ENCODE data around the gene OGDHL.

The OGDHL gene

GRCh38 chr10:49744924-49745605 lies 17.1 kb downstream of the OGDHL start:
- TF ChIP-seq POLR2AphosphoS5 (IDR thresholded peaks at IDR 0.05; ENCODE audit: low read depth, low read length) (no peak), TAF1 (IDR thresholded peaks at IDR 0.05; ENCODE audit: borderline replicate concordance, low read depth, low read length) (no peak), POLR2A (IDR thresholded peaks at IDR 0.05; ENCODE audit: low read depth, low read length) (no peak)
- FAIRE-seq (no peak), DNase-seq (ENCODE audit: insufficient read length) (peak; percentile 8)

DNA sequence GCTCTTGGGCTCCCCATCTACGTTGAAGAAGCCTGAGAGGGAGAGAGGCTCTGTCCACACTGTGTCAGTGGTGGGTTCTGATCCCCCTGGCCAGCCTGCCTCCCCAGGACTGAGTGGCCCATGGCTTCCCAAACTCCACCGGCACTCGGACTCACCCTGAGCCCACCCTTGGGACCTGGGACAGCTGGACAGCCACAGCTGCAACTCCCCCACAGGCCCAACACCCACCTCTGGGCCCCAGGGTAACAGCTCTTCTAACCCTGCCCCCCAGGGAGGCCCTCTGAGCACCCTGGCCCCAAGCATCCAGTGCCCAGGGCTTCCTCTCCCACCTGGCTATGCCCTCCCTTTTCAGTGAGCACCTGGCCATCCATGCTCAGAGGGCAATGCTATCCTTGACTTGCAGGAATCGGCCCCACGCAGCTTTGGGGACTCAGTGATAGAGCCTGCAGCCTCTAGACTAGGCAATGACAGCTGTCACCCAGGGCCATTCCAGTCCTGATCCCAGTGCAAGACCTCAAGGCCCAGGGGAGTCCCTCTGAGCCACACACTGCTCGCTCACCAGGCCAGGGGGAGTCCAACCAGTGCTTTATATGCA lies 17.9 kb downstream of the OGDHL start:
- peak; percentile 16 for DNase-seq (ENCODE audit: insufficient read length)
- FAIRE-seq = no peak
- TF ChIP-seq TAF1 (IDR thresholded peaks at IDR 0.05; ENCODE audit: borderline replicate concordance, low read depth, low read length) (no peak), POLR2AphosphoS5 (IDR thresholded peaks at IDR 0.05; ENCODE audit: low read depth, low read length) (no peak), POLR2A (IDR thresholded peaks at IDR 0.05; ENCODE audit: low read depth, low read length) (no peak)

DNA sequence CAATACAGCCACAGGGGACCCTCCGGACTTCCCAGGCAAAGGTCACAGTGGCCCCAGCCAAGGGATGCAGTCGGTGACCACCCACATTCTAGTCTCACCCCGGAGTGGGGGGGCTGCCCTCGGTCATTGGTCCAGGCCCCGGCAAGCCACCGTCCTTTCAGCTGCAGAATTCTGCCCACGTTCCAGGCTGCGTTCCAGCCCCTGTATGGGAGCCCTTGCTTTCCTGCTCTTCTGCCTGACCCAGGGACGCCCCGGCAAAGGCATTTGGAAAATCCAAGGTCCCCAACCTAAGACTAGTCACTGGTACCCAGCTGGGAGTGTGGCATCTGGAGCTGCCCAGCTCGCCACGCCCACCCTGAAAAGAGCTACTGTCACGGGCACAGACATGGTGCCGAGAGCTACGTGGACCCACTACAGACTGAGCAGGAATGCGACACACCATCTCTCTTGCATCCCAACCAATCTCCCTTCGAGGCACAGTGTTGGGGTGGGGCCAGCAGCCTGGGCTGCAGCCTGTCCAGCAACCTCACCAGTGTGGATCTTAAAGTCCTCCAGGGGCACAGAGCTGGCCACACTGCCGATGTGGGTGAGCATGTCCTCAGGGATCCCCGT lies 18.6 kb downstream of the OGDHL start:
- no peak for FAIRE-seq
- no peak for TF ChIP-seq POLR2A (IDR thresholded peaks at IDR 0.05; ENCODE audit: low read depth, low read length)
- TF ChIP-seq TAF1 (IDR thresholded peaks at IDR 0.05; ENCODE audit: borderline replicate concordance, low read depth, low read length) = no peak
- TF ChIP-seq POLR2AphosphoS5 (IDR thresholded peaks at IDR 0.05; ENCODE audit: low read depth, low read length) = no peak
- peak; percentile 14 for DNase-seq (ENCODE audit: insufficient read length)

GRCh38 chr10:49742683-49743463 lies 19.2 kb downstream of the OGDHL start:
- TF ChIP-seq TAF1 (IDR thresholded peaks at IDR 0.05; ENCODE audit: borderline replicate concordance, low read depth, low read length) = no peak
- no peak for TF ChIP-seq POLR2A (IDR thresholded peaks at IDR 0.05; ENCODE audit: low read depth, low read length)
- TF ChIP-seq POLR2AphosphoS5 (IDR thresholded peaks at IDR 0.05; ENCODE audit: low read depth, low read length) = no peak
- FAIRE-seq (no peak), DNase-seq (ENCODE audit: insufficient read length) (no peak)

- peak; percentile 11 for DNase-seq (ENCODE audit: insufficient read length)
- FAIRE-seq = peak; percentile 86
Observed at GRCh38 chr10:49741108-49741995, 20.8 kb downstream of the OGDHL start.

GRCh38 chr10:49740346-49741107 lies 21.6 kb downstream of the OGDHL start:
- FAIRE-seq (no peak), DNase-seq (ENCODE audit: insufficient read length) (peak; percentile 17)
- TF ChIP-seq POLR2A (IDR thresholded peaks at IDR 0.05; ENCODE audit: low read depth, low read length) (no peak), TAF1 (IDR thresholded peaks at IDR 0.05; ENCODE audit: borderline replicate concordance, low read depth, low read length) (no peak), POLR2AphosphoS5 (IDR thresholded peaks at IDR 0.05; ENCODE audit: low read depth, low read length) (no peak)

More at GRCh38 chr10:49741108-49741995, 20.8 kb downstream of the OGDHL start:
- no peak for TF ChIP-seq POLR2A (IDR thresholded peaks at IDR 0.05; ENCODE audit: low read depth, low read length)
- TF ChIP-seq TAF1 (IDR thresholded peaks at IDR 0.05; ENCODE audit: borderline replicate concordance, low read depth, low read length) = no peak
- TF ChIP-seq POLR2AphosphoS5 (IDR thresholded peaks at IDR 0.05; ENCODE audit: low read depth, low read length) = no peak

DNA sequence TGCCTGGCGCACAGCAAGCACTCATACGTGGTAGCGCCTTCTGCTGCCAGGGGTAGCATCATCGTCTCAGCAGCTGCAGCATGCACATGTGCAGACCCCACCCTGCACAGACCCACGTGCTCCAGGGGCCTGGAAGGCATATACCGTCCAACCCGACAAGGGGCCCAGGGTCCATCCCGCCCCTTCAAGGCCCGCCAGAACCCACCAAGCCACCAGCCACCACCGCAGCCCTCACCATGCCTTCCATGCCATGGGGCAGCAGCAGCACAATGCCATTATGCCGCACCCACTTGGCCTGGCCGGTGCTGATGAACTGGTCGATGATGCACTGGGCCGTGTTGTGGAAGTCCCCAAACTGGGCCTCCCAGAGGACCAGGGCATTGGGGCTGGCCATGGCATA lies 22.7 kb downstream of the OGDHL start:
- FAIRE-seq = no peak
- TF ChIP-seq POLR2AphosphoS5 (IDR thresholded peaks at IDR 0.05; ENCODE audit: low read depth, low read length) = no peak
- TF ChIP-seq TAF1 (IDR thresholded peaks at IDR 0.05; ENCODE audit: borderline replicate concordance, low read depth, low read length) = no peak
- TF ChIP-seq POLR2A (IDR thresholded peaks at IDR 0.05; ENCODE audit: low read depth, low read length) = no peak

GRCh38 chr10:49738616-49739360 lies 23.3 kb downstream of the OGDHL start:
- DNase-seq (ENCODE audit: insufficient read length) (peak; percentile 12), FAIRE-seq (no peak)
- TF ChIP-seq POLR2A (IDR thresholded peaks at IDR 0.05; ENCODE audit: low read depth, low read length) (no peak), TAF1 (IDR thresholded peaks at IDR 0.05; ENCODE audit: borderline replicate concordance, low read depth, low read length) (no peak), POLR2AphosphoS5 (IDR thresholded peaks at IDR 0.05; ENCODE audit: low read depth, low read length) (no peak)

More for the DNA sequence above, 22.7 kb downstream of the OGDHL start:
- no peak for DNase-seq (ENCODE audit: insufficient read length)

GRCh38 chr10:49737474-49738201 lies 24.5 kb downstream of the OGDHL start:
- peak; percentile 16 for DNase-seq (ENCODE audit: insufficient read length)
- TF ChIP-seq POLR2AphosphoS5 (IDR thresholded peaks at IDR 0.05; ENCODE audit: low read depth, low read length) (no peak), TAF1 (IDR thresholded peaks at IDR 0.05; ENCODE audit: borderline replicate concordance, low read depth, low read length) (no peak), POLR2A (IDR thresholded peaks at IDR 0.05; ENCODE audit: low read depth, low read length) (no peak)
- FAIRE-seq = no peak
